K562 (cell line): Measurements from ENCODE around the gene TNFRSF11A. TPM values are rescaled to one million over a fixed set of nuclear protein-coding genes. Genes with fewer than 3 reads are reported as not detected.

Experiments
- ATAC-seq: fragments of 200-7000 bp; cut with Tn5 transposase; 3 replicates; pipeline ENCODE4 v1.9.1; 2020; ENCODE audit warnings: moderate library complexity
- BruUV-seq: library from RNA; stranded (reverse); fragments of 400-500 nt; replicated peaks from 2 replicates; lab custom pipeline; 2021; lab: Mats Ljungman, UMichigan
- CTCF ChIA-PET: fragments of 300-600 bp; formaldehyde crosslinking; extraction: SDS; loops from one replicate; lab custom pipeline; 2021; ENCODE audit warnings: low intra/inter-chr PET ratio; lab: Yijun Ruan, JAX
- POLR2A ChIA-PET: fragments of 300-600, 350-650 bp; sonication (Branson Sonifier 250); formaldehyde crosslinking; extraction: SDS; loops from one replicate; lab custom pipeline; 2021; ENCODE audit warnings: antibody characterized with exemption, inconsistent platforms; lab: Yijun Ruan, JAX
- DNase-seq, 4 experiments: peaks; one replicate each; pipeline versions ENCODE4 v3.0.0 to v3.0.0-alpha.2; 2011 to 2018; ENCODE audit warnings: low spot score in 3 of 4, mixed read lengths in 3 of 4; ENCODE audit errors: extremely low read depth in 1 of 4
- FAIRE-seq: peaks from 2 replicates; lab custom pipeline; 2011; peaks lifted over from hg19 to GRCh38; lab: Jason Lieb, UNC
- H2AFZ ChIP-seq: 2 replicates; pipeline ENCODE4 v1.6.0; 2011; ENCODE audit warnings: low read depth, low read length, control low read depth, inconsistent platforms
- H3K27ac ChIP-seq: fragments of 200-600 bp; 3 replicates; pipeline ENCODE4 v1.8.0; 2011; ENCODE audit warnings: low read depth, mild to moderate bottlenecking, control low read depth, inconsistent platforms, low read length, moderate library complexity, mixed read lengths; ENCODE audit errors: extremely low read depth
- H3K27me3 ChIP-seq, 2 experiments: fragments of 300-600 bp in 1 of 2; 2 replicates in 1 of 2; 3 replicates in 1 of 2; pipeline versions ENCODE4 v1.6.0 to v1.8.0; 2011; ENCODE audit warnings: inconsistent platforms in 2 of 2, low read length in 2 of 2, mild to moderate bottlenecking in 1 of 2, mixed read lengths in 1 of 2, moderate library complexity in 1 of 2; ENCODE audit not compliant: control insufficient read depth in 2 of 2, insufficient read depth in 2 of 2
- H3K36me3 ChIP-seq: fragments of 300-600 bp; 3 replicates; pipeline ENCODE4 v1.8.0; 2011; ENCODE audit warnings: mild to moderate bottlenecking, low read length, inconsistent platforms; ENCODE audit not compliant: control insufficient read depth, insufficient read depth
- H3K4me1 ChIP-seq, 2 experiments: fragments of 200-600 bp in 1 of 2; replicated peaks in 1 of 2; 2 replicates in 1 of 2; 3 replicates in 1 of 2; pipeline versions ENCODE4 v1.5.1 to v1.8.0; 2011; ENCODE audit warnings: inconsistent platforms in 2 of 2, low read length in 2 of 2, mild to moderate bottlenecking in 1 of 2, mixed read lengths in 1 of 2, moderate library complexity in 1 of 2; ENCODE audit not compliant: control insufficient read depth in 2 of 2, insufficient read depth in 2 of 2
- H3K4me2 ChIP-seq: 2 replicates; pipeline ENCODE4 v1.6.1; 2011; ENCODE audit warnings: low read length, control low read depth, inconsistent platforms, mixed read lengths; ENCODE audit not compliant: insufficient read depth
- H3K4me3 ChIP-seq: fragments of 200-600 bp; sonication (generic), shearing (Covaris generic); 2 replicates; pipeline ENCODE4 v1.5.1; 2016; ENCODE audit warnings: control low read depth, inconsistent platforms
- H3K79me2 ChIP-seq: fragments of 200-600 bp; 3 replicates; pipeline ENCODE4 v1.8.0; 2011; ENCODE audit warnings: low read length, inconsistent platforms; ENCODE audit not compliant: control insufficient read depth, insufficient read depth
- H3K9ac ChIP-seq, 2 experiments: 2 replicates each; pipeline versions ENCODE4 v1.6.0 to v1.6.1; 2011; ENCODE audit warnings: low read depth in 2 of 2, low read length in 2 of 2, control low read depth in 1 of 2, inconsistent platforms in 1 of 2, mild to moderate bottlenecking in 1 of 2, mixed read lengths in 1 of 2; ENCODE audit not compliant: insufficient read depth in 1 of 2
- H3K9me1 ChIP-seq: one replicate; pipeline ENCODE4 v1.6.0; 2011; ENCODE audit warnings: inconsistent platforms, mild to moderate bottlenecking, low read length, moderate library complexity; ENCODE audit not compliant: control insufficient read depth, insufficient read depth
- H3K9me3 ChIP-seq: replicated peaks from 2 replicates; pipeline ENCODE4 v1.5.1; 2011; ENCODE audit warnings: low read depth, low read length, inconsistent platforms; ENCODE audit not compliant: control insufficient read depth, insufficient read depth
- H4K20me1 ChIP-seq: replicated peaks from 2 replicates; pipeline ENCODE4 v1.6.1; 2011; ENCODE audit warnings: low read length, inconsistent platforms, mixed read lengths; ENCODE audit not compliant: control insufficient read depth, insufficient read depth
- AFF4 ChIP-seq: sonication (generic); formaldehyde crosslinking; IDR thresholded peaks from 2 replicates; pipeline ENCODE4 v1.8.0; 2023; ENCODE audit warnings: mild to moderate bottlenecking, missing genetic modification reagents
- KLF10 ChIP-seq: fragments of 250-450 bp; sonication (Bioruptor Pico); IDR thresholded peaks from 2 replicates; pipeline ENCODE4 v1.6.1; 2021; ENCODE audit warnings: matching md5 sums
- NR2F6 ChIP-seq: fragments of 450-650 bp; formaldehyde crosslinking; IDR thresholded peaks from 2 replicates; pipeline ENCODE4 v1.4.0; 2020; ENCODE audit warnings: mild to moderate bottlenecking
- TRIM28 ChIP-seq: fragments of 450-650 bp; IDR thresholded peaks from 2 replicates; pipeline ENCODE4 v1.6.1; 2017
- WGBS: fragments of 100-300 bp; shearing (Covaris generic); methylation state at CpG from one replicate; pipeline ENCODE4 v1.1.6; 2016; ENCODE audit warnings: low coverage, mixed read lengths; ENCODE audit not compliant: insufficient coverage; ENCODE audit errors: missing lambda C conversion rate; 5-methylcytosine and 5-hydroxymethylcytosine counted together
- in situ Hi-C: fragments of 300-500 bp; cut with MboI; formaldehyde crosslinking; loops from 4 replicates; pipeline ENCODE4 v1.15.0; 2018; ENCODE audit warnings: inconsistent platforms, mixed read lengths
- intact Hi-C: fragments of 100-400 bp; cut with micrococcal nuclease; formaldehyde crosslinking; loops from 2 replicates; pipeline ENCODE4 v1.14.2; 2022
- polyA plus RNA-seq, 8 experiments: library from polyadenylated mRNA; depleted of rRNA in 4 of 8; stranded (reverse) in 5 of 8; unstranded in 3 of 8; fragments of >200 nt; fragmentation: Nextera tagmentation in 2 of 8; fragmentation: Illumina TruSeq in 1 of 8; extraction: Ambion mirVana in 2 of 8; extraction: Trizol in 1 of 8; gene quantifications; 2 replicates each; pipeline versions ENCODE4 v1.2.1 to v1.2.3, GENCODE V29; 2011 to 2014; ENCODE audit warnings: inconsistent platforms in 1 of 8, missing spikeins in 1 of 8
- total RNA-seq, 7 experiments: library from RNA; depleted of rRNA in 6 of 7; stranded (reverse); fragments of >200 nt in 6 of 7; fragmentation: Illumina TruSeq in 2 of 7; extraction: Trizol in 2 of 7; gene quantifications; 2 replicates each; pipeline versions ENCODE4 v1.2.1 to v1.2.3, GENCODE V29; 2011 to 2021; ENCODE audit warnings: low replicate concordance in 1 of 7

The TNFRSF11A gene
- total and polyA plus RNA-seq, 9 of the 15 experiments (the other 6 are each of a cell fraction or from before 2014, with no cell fraction given): 0.03 to 0.06 (median 0.04) TPM; not detected in 6

GRCh38 chr18:62365420-62365819 is 40.3 kb downstream of the TNFRSF11A start (continued):
- no peak for TF ChIP-seq AFF4 (CRISPR knock-in tag)
- no peak for TF ChIP-seq KLF10 (CRISPR knock-in tag)
- TF ChIP-seq TRIM28: no peak

- FAIRE-seq: no peak
- ChIA-PET POLR2A (no interaction called here), CTCF (no interaction called here)
- Histone ChIP-seq H3K9me3 (no peaks in the 10 kb centered on the region), H3K79me2 (no peaks in the 10 kb centered on the region), H3K4me3 (no peak overlapping the region), H2AFZ (no peak overlapping the region), H3K4me1 (no peaks in the 10 kb centered on the region), H4K20me1 (no peaks in the 10 kb centered on the region), H3K9me1 (no peaks in the 10 kb centered on the region), H3K4me2 (no peak overlapping the region), H3K27me3 (peaks cover 15 to 34% of the 10 kb centered on the region in 2 experiments), H3K9ac (no peak overlapping the region), H3K27ac (no peak overlapping the region), H3K36me3 (no peaks in the 10 kb centered on the region)
- intact Hi-C loops (no loop called here), in situ Hi-C loops (no loop called here)
- BruUV-seq: no TSS peak
- ATAC-seq: no peak
- no peak for TF ChIP-seq NR2F6
- no peak for DNase-seq
- WGBS: 0% methylated on average over 4 of the region's 6 CpGs
Measured at GRCh38 chr18:62366992-62367391, 41.9 kb downstream of the TNFRSF11A start.
